Measurements from ENCODE around the gene ZNF662. TPM values are rescaled to one million over a fixed set of nuclear protein-coding genes. Genes with fewer than 3 reads are reported as not detected.

The ZNF662 gene
- total and polyA plus RNA-seq, 8 donors, result 1.4 to 23.9 (median 4.2) TPM

DNA sequence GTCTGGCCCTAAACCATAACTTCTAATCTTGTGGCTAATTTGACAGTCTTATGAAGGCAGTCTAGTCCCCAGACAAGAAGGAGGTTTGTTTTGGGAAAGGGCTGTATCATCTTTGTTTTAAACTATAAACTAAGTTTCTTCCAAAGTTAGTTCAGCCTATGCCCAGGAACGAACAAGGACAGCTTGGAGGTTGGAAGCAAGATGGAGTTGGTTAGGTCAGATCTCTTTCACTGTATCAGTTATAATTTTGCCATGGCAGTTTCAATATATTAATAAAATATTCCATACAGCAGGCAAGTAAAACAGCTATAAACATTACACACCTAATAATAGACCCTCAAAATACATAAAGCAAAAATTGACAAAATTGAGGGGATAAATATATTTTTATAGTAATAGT is 13.1 kb upstream of the ZNF662 start:
- Histone ChIP-seq H3K27me3 (no peaks in the 10 kb centered on the region), H3K4me3 (no peak overlapping the region), H3K36me3 (no peaks in the 10 kb centered on the region), H3K27ac (no peak overlapping the region), H3K4me1 (peaks cover 0 to 5% (median 2%) of the 10 kb centered on the region in 4 donors), H3K9me3 (no peaks in the 10 kb centered on the region)
- TF ChIP-seq EP300 (IDR thresholded peaks at IDR 0.05) (no peak), POLR2AphosphoS5 (IDR thresholded peaks at IDR 0.05) (no peak), POLR2A (IDR thresholded peaks at IDR 0.05) (no peak)
- TF ChIP-seq, protein P1, sequence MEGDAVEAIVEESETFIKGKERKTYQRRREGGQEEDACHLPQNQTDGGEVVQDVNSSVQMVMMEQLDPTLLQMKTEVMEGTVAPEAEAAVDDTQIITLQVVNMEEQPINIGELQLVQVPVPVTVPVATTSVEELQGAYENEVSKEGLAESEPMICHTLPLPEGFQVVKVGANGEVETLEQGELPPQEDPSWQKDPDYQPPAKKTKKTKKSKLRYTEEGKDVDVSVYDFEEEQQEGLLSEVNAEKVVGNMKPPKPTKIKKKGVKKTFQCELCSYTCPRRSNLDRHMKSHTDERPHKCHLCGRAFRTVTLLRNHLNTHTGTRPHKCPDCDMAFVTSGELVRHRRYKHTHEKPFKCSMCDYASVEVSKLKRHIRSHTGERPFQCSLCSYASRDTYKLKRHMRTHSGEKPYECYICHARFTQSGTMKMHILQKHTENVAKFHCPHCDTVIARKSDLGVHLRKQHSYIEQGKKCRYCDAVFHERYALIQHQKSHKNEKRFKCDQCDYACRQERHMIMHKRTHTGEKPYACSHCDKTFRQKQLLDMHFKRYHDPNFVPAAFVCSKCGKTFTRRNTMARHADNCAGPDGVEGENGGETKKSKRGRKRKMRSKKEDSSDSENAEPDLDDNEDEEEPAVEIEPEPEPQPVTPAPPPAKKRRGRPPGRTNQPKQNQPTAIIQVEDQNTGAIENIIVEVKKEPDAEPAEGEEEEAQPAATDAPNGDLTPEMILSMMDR (IDR thresholded peaks at IDR 0.05), result no peak
- no peak for DNase-seq
- WGBS, 5 donors, result 84 to 90% (median 88%) methylated on average over 1 of the region's 1 CpG
- intact Hi-C loops (cut with DNase I; ENCODE audit: low total_unique reads), result no loop called here

DNA sequence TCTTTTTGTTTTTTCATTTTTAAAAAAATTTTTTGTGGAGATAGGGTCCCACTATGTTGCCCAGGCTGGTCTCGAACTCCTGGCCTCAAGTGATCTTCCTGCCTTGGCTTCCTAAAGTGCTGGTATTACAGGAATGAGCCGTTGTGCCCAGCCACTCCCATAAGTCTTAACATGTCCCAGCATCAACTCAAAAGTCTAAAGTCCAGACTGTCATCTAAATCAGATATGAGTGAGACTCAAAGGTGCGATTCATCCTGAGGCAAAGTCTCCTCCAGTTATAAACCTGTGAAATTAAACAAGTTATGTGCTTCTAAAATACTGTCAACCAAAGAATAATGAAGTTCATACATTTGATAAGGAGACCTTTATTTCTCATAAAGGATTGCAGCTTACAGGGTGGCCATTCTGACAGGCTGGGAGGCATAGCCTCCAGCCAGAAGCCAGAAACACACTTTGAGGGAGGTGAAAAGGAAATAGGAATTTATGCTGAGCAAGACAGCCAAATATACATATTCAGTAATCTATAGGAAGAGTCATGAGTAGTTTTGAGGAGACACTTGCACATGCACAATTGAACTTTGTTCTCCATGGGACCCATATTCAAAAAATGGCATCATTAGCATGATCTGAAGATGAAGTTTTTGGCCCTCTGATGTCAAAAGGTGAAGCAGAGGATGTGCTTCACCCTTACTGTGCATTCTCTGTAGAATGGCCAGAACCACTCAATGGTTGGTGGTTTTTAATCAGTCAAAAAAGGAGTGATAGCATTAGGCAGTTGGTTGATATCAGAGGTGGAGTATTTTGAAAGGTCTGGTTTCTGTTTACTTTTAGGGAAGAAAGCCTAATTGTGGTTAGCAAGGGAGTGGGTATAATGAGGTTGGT is 11.0 kb upstream of the ZNF662 start:
- TF ChIP-seq POLR2A (IDR thresholded peaks at IDR 0.05) (no peak), EP300 (IDR thresholded peaks at IDR 0.05) (no peak), POLR2AphosphoS5 (IDR thresholded peaks at IDR 0.05) (peak in 1 of 3 donors; percentile 19)
- TF ChIP-seq, protein P1 (IDR thresholded peaks at IDR 0.05), result no peak
- H3K4me3 ChIP-seq, result no peak overlapping the region
- 39 to 58% (median 50%) methylated on average over 3 of the region's 3 CpGs for WGBS, 5 donors
- intact Hi-C loops (cut with DNase I; ENCODE audit: low total_unique reads), result no loop called here
- H3K27me3 ChIP-seq, result no peaks in the 10 kb centered on the region
- peak in 1 of 2 donors; percentile 10 for DNase-seq
- no peaks in the 10 kb centered on the region for H3K36me3 ChIP-seq
- peak overlapping the region in 1 of 5 donors; percentile 18 for H3K27ac ChIP-seq
- H3K9me3 ChIP-seq, result no peaks in the 10 kb centered on the region
- peaks cover 0 to 5% (median 2%) of the 10 kb centered on the region in 4 donors for H3K4me1 ChIP-seq

DNA sequence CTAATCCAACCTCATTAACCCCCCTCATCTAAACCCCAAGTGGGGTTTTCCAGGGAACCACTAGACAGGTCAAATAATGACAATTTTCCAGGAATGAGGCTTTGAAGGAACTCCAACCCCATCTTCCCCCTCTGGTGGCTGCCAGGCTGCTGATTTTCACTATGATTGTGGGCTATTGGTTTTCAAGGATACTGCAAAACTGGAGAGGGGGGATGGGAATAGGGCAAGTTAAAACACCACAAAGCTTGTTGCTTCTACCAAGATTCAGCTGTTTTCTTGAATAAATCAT is 10.4 kb upstream of the ZNF662 start:
- H3K4me3 ChIP-seq, result no peak overlapping the region
- DNase-seq, result no peak
- no peaks in the 10 kb centered on the region for H3K9me3 ChIP-seq
- no peaks in the 10 kb centered on the region for H3K27me3 ChIP-seq
- TF ChIP-seq EP300 (IDR thresholded peaks at IDR 0.05), result no peak
- TF ChIP-seq POLR2AphosphoS5 (IDR thresholded peaks at IDR 0.05), result no peak
- no peak for TF ChIP-seq POLR2A (IDR thresholded peaks at IDR 0.05)
- TF ChIP-seq, protein P1 (IDR thresholded peaks at IDR 0.05), result no peak
- no peaks in the 10 kb centered on the region for H3K36me3 ChIP-seq
- no peak overlapping the region for H3K27ac ChIP-seq
- H3K4me1 ChIP-seq, result peaks cover 0 to 5% (median 0%) of the 10 kb centered on the region in 4 donors
- intact Hi-C loops (cut with DNase I; ENCODE audit: low total_unique reads), result no loop called here

DNA sequence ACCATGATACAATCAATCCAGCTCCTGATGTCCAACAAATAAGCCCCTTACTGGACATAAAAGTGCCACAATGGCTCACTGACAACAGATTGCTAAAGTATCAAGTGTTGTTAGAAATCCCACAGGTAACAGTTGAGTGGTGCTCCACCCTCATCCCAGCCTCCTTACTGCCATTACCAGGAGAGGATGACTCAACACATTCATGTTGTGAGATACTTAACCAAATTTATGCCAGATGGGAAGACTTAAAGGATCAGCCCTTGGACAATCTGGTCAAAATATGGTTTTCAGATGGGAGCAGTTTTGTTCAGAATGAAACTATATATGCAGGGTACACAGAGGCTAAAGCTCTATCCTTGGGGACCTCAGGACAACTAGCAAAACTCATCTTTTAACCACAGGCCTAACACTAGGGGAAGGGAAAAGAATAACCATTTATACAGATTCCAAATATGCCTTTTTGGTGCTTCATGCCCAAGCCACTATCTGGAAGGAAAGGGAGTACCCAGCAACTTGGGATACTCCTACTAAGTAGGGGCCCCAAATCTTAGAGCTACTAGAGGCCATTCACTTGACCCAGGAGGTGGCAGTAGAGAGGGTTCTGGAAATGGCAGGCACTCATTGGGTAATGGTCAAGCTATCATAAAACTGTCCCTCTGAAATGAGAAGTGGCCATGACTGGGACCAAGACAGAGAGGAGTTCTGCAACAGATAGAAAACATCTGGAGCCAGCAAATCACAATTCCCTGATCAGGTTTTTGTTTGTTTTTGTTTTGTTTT is 6.9 kb upstream of the ZNF662 start:
- no peaks in the 10 kb centered on the region for H3K36me3 ChIP-seq
- no peaks in the 10 kb centered on the region for H3K9me3 ChIP-seq
- no peak for DNase-seq
- intact Hi-C loops (cut with DNase I; ENCODE audit: low total_unique reads), result no loop called here
- no peak overlapping the region for H3K4me3 ChIP-seq
- no peak overlapping the region for H3K27ac ChIP-seq
- peaks cover 0 to 3% (median 0%) of the 10 kb centered on the region in 4 donors for H3K4me1 ChIP-seq
- TF ChIP-seq EP300 (IDR thresholded peaks at IDR 0.05), result no peak
- TF ChIP-seq, protein P1 (IDR thresholded peaks at IDR 0.05), result no peak
- no peak for TF ChIP-seq POLR2A (IDR thresholded peaks at IDR 0.05)
- TF ChIP-seq POLR2AphosphoS5 (IDR thresholded peaks at IDR 0.05), result no peak
- no peaks in the 10 kb centered on the region for H3K27me3 ChIP-seq

Measured in stomach (tissue), 9 donors.